Suppressor macrophage treated with lipopolysaccharide for 1 hour (primary cell): ENCODE data around the gene TMEM151A.
"Not testable (repeated sequence)": the region's sequence is repeated elsewhere in the genome, so short reads cannot be mapped to it uniquely, and the experiment has no call there.

Experiments used
- DNase-seq, 3 donors: peaks; one replicate each; pipeline ENCODE4 v3.0.0-alpha.2; 2020 to 2022

The TMEM151A gene

GRCh38 chr11:66291706-66292542 lies at the start of gene TMEM151A:
TMEM151A (plus strand) TSS chr11:66291894; CDS start chr11:66292014, 120 bp downstream.
- peak in 2 of 3 donors; percentile 44 to 74 for DNase-seq

GRCh38 chr11:66242095-66242765 lies 49.5 kb upstream of the TMEM151A start:
- no peak for DNase-seq

- DNase-seq = no peak
Measured at GRCh38 chr11:66243782-66244535, 47.7 kb upstream of the TMEM151A start.

GRCh38 chr11:66247295-66247694 lies 44.4 kb upstream of the TMEM151A start:
- DNase-seq = no peak

- DNase-seq = no peak
Measured at GRCh38 chr11:66247801-66248200, 43.9 kb upstream of the TMEM151A start.

GRCh38 chr11:66248903-66249302 lies 42.8 kb upstream of the TMEM151A start:
- no peak for DNase-seq

- DNase-seq = no peak
Measured at GRCh38 chr11:66251809-66252208, 39.9 kb upstream of the TMEM151A start.

- not testable (repeated sequence) for DNase-seq
Measured at GRCh38 chr11:66253081-66253480, 38.6 kb upstream of the TMEM151A start.

- no peak for DNase-seq
Measured at GRCh38 chr11:66258473-66258893, 33.2 kb upstream of the TMEM151A start.

GRCh38 chr11:66259225-66259624 lies 32.5 kb upstream of the TMEM151A start:
- no peak for DNase-seq

GRCh38 chr11:66259956-66260355 lies 31.7 kb upstream of the TMEM151A start:
- DNase-seq = no peak

- DNase-seq = no peak
Measured at GRCh38 chr11:66261578-66261977, 30.1 kb upstream of the TMEM151A start.

- DNase-seq = no peak
Measured at GRCh38 chr11:66262191-66262590, 29.5 kb upstream of the TMEM151A start.

- no peak for DNase-seq
Measured at GRCh38 chr11:66262696-66263095, 29.0 kb upstream of the TMEM151A start.

GRCh38 chr11:66263231-66263630 lies 28.5 kb upstream of the TMEM151A start:
- DNase-seq = no peak

GRCh38 chr11:66263785-66264184 lies 27.9 kb upstream of the TMEM151A start:
- no peak for DNase-seq

- DNase-seq = no peak
Measured at GRCh38 chr11:66264383-66264782, 27.3 kb upstream of the TMEM151A start.

GRCh38 chr11:66264914-66265313 lies 26.8 kb upstream of the TMEM151A start:
- DNase-seq = peak in 1 of 3 donors; percentile 41

GRCh38 chr11:66265531-66266377 lies 25.9 kb upstream of the TMEM151A start:
- no peak for DNase-seq

GRCh38 chr11:66266378-66267038 lies 25.2 kb upstream of the TMEM151A start:
- DNase-seq = no peak

- DNase-seq = no peak
Measured at GRCh38 chr11:66267039-66267378, 24.7 kb upstream of the TMEM151A start.
